ENCODE results near the gene ASB2. TPM values are rescaled to one million over a fixed set of nuclear protein-coding genes. Genes with fewer than 3 reads are reported as not detected.

The ASB2 gene
- total RNA-seq, 2 donors from 2014 or later = 12.3 to 55.1 TPM

DNA sequence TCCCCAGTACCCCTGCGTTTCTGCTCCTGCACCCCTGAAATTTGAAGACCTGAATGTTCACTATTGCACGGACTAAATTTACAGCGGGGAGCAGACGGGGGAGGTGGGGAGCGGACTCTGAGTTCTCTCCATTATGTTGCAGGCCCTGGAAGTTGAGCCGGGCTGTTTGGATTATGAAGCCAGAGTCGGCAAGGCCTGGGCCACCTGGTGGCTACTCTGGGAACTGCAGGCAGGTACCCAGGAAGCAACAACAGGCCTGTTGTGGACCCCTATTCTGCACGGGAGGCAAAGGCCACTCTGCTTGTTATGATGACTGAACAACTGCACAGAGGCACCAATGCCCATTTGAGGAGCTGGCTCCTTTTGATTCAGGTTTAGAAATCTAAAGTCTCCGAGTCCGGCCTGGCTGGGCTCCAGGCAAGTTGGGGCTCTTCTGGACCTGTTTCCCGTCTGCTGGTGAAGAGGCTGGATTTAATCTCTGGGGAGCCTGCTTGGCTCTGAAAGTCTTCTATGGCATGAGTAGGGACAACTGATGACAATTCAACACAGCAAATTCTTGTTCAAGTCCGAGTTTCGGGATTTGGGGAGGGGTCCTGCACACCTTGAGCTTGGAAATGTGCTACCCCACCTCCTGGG lies 83.3 kb downstream of the ASB2 start:
- Mint-ChIP-seq H3K9me3 (no peaks in the 10 kb centered on the region), H3K27ac (no peak overlapping the region), H3K4me3 (no peak overlapping the region), H3K4me1 (ENCODE audit: low read depth in 2 of 2) (no peaks in the 10 kb centered on the region), H3K27me3 (peaks cover 19 to 26% of the 10 kb centered on the region in 2 donors), H3K36me3 (no peaks in the 10 kb centered on the region)
- ATAC-seq (peak in 1 of 2 donors; percentile 53), DNase-seq (ENCODE audit: low spot score) (peak; percentile 73)

DNA sequence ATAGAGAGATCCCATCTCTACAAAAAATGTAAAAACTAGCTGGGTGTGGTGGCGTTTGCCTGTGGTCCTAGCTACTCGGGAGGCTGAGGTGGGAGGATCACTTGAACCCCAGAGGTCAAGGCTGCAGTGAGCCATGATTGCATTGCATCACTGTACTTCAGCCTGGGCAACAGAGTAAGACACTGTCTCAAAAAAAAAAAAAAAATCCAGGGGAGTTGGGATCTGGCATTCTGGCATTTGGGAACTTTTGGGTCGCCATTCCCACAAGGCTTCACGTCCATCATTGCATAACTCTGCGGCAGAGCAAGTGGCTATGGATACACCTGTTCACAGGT lies 83.9 kb downstream of the ASB2 start:
- no peaks in the 10 kb centered on the region for H3K9me3 Mint-ChIP-seq
- H3K4me3 Mint-ChIP-seq = no peak overlapping the region
- DNase-seq (ENCODE audit: low spot score) = peak; percentile 2
- ATAC-seq = no peak
- H3K27ac Mint-ChIP-seq = no peak overlapping the region
- no peaks in the 10 kb centered on the region for H3K36me3 Mint-ChIP-seq
- peaks cover 24 to 26% of the 10 kb centered on the region in 2 donors for H3K27me3 Mint-ChIP-seq
- H3K4me1 Mint-ChIP-seq (ENCODE audit: low read depth in 2 of 2) = no peaks in the 10 kb centered on the region

DNA sequence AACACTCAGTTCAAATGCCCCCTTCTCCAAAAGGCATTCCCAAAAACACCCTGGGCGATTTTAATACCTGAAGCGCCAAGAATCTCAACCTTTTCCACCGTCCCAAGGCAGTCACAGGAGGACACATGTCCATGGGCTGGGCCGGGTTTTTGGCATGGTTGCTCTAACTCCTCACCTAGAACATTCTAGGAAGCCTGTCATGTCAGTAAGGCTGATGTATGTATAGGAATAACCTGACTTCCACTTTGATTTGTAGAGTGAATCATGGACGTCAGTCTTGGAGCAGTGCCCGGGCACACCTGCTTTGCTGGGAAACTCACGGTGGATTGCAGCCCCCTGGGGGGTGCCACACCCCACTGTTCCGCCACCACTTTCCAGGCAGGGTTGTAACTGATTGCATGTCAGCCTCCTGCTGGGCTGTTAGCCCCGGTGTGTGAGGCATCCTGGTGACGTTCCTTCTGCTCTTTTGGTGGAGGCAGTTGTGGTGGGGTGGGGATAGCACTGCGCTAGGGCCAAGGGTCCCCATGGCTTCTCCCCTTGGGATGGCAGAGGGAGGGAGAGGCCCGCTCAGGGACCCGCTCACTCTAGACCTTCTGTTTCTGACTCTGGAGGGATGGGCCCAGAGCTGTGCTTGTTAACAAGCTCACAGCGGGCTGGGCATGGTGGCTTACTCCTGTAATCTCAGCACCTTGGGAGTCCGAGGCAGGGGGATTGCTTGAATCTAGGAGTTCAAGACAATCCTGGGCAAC lies 84.4 kb downstream of the ASB2 start:
- peak; percentile 29 for DNase-seq (ENCODE audit: low spot score)
- ATAC-seq = no peak
- Mint-ChIP-seq H3K27ac (no peak overlapping the region), H3K36me3 (no peaks in the 10 kb centered on the region), H3K4me3 (no peak overlapping the region), H3K4me1 (ENCODE audit: low read depth in 2 of 2) (no peaks in the 10 kb centered on the region), H3K27me3 (peaks cover 24 to 29% of the 10 kb centered on the region in 2 donors), H3K9me3 (no peaks in the 10 kb centered on the region)

DNA sequence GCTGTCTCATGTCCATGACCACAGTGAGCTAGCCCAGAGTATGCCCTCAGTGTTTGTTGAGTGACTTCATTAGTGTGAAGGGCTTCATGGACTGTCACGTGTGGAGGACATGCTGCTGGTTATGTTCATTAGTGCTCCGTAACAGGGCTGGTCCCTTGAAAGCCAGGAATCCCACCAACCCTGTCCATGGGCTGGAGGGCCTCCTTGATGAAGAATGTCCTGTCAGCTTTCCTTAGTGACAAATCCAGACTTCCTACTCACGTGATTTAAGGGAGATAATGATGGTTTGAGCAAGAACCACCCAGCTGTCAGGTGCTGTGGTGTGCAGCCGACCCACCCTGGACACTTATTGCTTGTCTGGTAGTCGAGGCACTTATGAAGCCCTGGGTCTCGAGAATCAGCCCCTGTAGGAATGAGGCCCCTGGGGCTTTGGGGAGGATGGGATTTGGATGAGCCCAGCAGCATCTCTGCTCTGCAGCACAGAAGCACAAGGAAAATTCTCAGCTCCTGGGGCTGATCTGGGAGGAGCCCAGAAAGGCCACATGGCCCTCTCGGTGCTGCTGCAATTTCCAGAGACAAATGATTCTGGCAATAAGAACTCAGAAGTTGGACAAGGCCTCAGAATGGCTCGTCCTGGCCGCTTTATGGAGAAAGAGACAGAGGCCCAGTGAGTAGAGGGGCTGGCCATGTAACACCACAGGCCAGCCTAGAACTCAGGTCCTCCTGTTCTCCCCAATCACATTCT lies 86.5 kb downstream of the ASB2 start:
- Mint-ChIP-seq H3K36me3 (no peaks in the 10 kb centered on the region), H3K4me1 (ENCODE audit: low read depth in 2 of 2) (peaks cover 2 to 3% of the 10 kb centered on the region in 2 donors), H3K27me3 (peaks cover 31 to 43% of the 10 kb centered on the region in 2 donors), H3K9me3 (peaks cover 2% of the 10 kb centered on the region), H3K27ac (no peak overlapping the region), H3K4me3 (no peak overlapping the region)
- DNase-seq (ENCODE audit: low spot score) (peak; percentile 59), ATAC-seq (no peak)

DNA sequence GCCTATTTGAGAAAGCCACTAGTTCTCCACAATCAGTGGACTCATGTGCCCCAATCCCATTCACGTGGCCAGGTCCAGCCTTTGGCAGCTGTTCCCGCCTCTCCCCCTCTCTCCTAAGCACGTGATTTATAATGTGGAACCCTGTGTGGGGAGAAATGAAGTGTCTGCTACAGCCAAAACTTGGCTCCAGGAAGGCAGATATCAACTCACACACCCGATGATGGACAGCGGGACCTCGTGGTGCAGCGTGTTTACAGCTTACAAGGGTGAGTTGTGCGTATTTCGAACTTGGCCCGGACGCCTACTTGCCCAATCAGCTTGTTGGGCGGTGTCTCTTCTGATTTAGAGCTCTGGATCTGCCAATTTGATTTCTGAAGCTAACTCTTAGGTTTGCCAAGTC lies 87.4 kb downstream of the ASB2 start:
- Mint-ChIP-seq H3K27me3 (peaks cover 34 to 49% of the 10 kb centered on the region in 2 donors), H3K9me3 (peaks cover 5% of the 10 kb centered on the region), H3K4me3 (no peak overlapping the region), H3K4me1 (ENCODE audit: low read depth in 2 of 2) (peaks cover 6 to 7% of the 10 kb centered on the region in 2 donors), H3K36me3 (no peaks in the 10 kb centered on the region), H3K27ac (no peak overlapping the region)
- no peak for ATAC-seq
- peak; percentile 5 for DNase-seq (ENCODE audit: low spot score)

DNA sequence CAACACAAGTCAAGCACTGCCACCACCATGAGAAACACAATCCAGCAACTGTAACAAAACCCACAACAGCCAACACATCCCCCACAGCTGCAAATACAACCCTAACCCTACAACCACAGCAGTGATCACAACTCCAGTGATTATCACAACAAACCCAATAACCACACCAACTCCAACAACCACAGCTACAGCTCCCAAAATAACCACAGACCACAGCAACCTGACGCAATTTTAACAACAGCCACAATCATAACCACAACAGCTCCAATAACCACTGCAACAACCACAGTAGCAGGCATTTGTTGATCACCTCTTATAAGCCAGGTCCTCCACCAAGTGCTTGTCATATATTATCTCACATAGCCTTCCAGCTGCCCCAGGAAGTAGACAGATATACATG lies 91.4 kb downstream of the ASB2 start:
- H3K4me1 Mint-ChIP-seq (ENCODE audit: low read depth in 2 of 2) = peaks cover 6 to 11% of the 10 kb centered on the region in 2 donors
- ATAC-seq (no peak), DNase-seq (ENCODE audit: low spot score) (peak; percentile 39)
- no peaks in the 10 kb centered on the region for H3K36me3 Mint-ChIP-seq
- peaks cover 5% of the 10 kb centered on the region for H3K9me3 Mint-ChIP-seq
- H3K4me3 Mint-ChIP-seq = no peak overlapping the region
- peaks cover 32 to 54% of the 10 kb centered on the region in 2 donors for H3K27me3 Mint-ChIP-seq
- H3K27ac Mint-ChIP-seq = peak overlapping the region in 1 of 2 donors; percentile 29

Other genes starting within 250 kb of the ASB2 start
- gene PRIMA1, start 188.1 kb downstream of the ASB2 start, total RNA-seq = not detected
- gene FAM181A, start 49.2 kb downstream of the ASB2 start, total RNA-seq = not detected
- gene CCDC197, start 20.7 kb upstream of the ASB2 start, total RNA-seq = not detected
- gene OTUB2, start 49.8 kb upstream of the ASB2 start, total RNA-seq = under 1 TPM; 0.14 to 0.22 TPM
- gene DDX24, start 104.6 kb upstream of the ASB2 start, total RNA-seq = 100 to 1,000 TPM; 168 to 241 TPM
- 10 to 100 TPM; 22.9 to 23.0 TPM for gene IFI27L1, start 104.7 kb upstream of the ASB2 start, total RNA-seq
- gene IFI27, start 134.2 kb upstream of the ASB2 start, total RNA-seq = 1 to 10 TPM; 1.5 to 1.7 TPM
- 10 to 100 TPM; 61.3 to 73.8 TPM for gene IFI27L2, start 153.0 kb upstream of the ASB2 start, total RNA-seq
- under 1 TPM in 1 of 2 donors, not detected in 1; 0.73 TPM for gene PPP4R4, start 197.8 kb upstream of the ASB2 start, total RNA-seq

All from natural killer cell treated with Interleukin-12 subunit alpha and Interleukin-12 subunit beta and Interleukin-15 and Interleukin-18, amount 100 ng/mL, for 72 hours (primary cell).